Breast epithelium (tissue), 3 donors: ENCODE measurements around the gene KMT2A.

Experiments
- CTCF ChIP-seq, 3 donors: fragments of 450-650 bp; IDR thresholded peaks; one replicate each; pipeline ENCODE4 v1.5.1; 2016 to 2017; ENCODE audit warnings: antibody characterized with exemption in 3 of 3, mild to moderate bottlenecking in 3 of 3, moderate library complexity in 3 of 3
- POLR2A ChIP-seq: fragments of 450-650 bp; IDR thresholded peaks from one replicate; pipeline ENCODE4 v1.6.1; 2016; ENCODE audit warnings: antibody characterized with exemption, mild to moderate bottlenecking, moderate library complexity

GRCh38 chr11:118532852-118533768 is 96.8 kb downstream of the KMT2A start:
- TF ChIP-seq CTCF (IDR thresholded peaks at IDR 0.05) (no peak), POLR2A (no peak)
